Spinal cord (tissue), 10 donors: ENCODE data around the gene MIPEP. TPM values are rescaled to one million over a fixed set of nuclear protein-coding genes. Genes with fewer than 3 reads are reported as not detected.

Experiments
- DNase-seq, 6 donors: peaks; one replicate each; pipeline versions ENCODE4 v3.0.0 to v3.0.0-alpha.2; 2013 to 2015; ENCODE audit warnings: low spot score in 6 of 6, low read depth in 4 of 6
- H3K27ac ChIP-seq: one replicate; pipeline ENCODE4 v1.5.1; 2013; ENCODE audit warnings: low read depth, low read length, control low read depth
- H3K27me3 ChIP-seq: one replicate; pipeline ENCODE4 v1.6.1; 2013; ENCODE audit warnings: low read length; ENCODE audit not compliant: control insufficient read depth, insufficient read depth
- H3K36me3 ChIP-seq: one replicate; pipeline ENCODE4 v1.6.1; 2013; ENCODE audit warnings: low read length; ENCODE audit not compliant: control insufficient read depth, insufficient read depth
- H3K4me1 ChIP-seq: one replicate; pipeline ENCODE4 v1.6.1; 2013; ENCODE audit warnings: low read length; ENCODE audit not compliant: control insufficient read depth, insufficient read depth
- H3K4me3 ChIP-seq: one replicate; pipeline ENCODE4 v1.5.1; 2013; ENCODE audit warnings: low read depth, low read length, control low read depth
- H3K9me3 ChIP-seq: one replicate; pipeline ENCODE4 v1.6.1; 2013; ENCODE audit warnings: low read length; ENCODE audit not compliant: control insufficient read depth, insufficient read depth
- WGBS: methylation state at CpG from one replicate; pipeline ENCODE4 v1.1.5; 2013; ENCODE audit warnings: missing lambda C conversion rate; ENCODE audit not compliant: insufficient coverage; 5-methylcytosine and 5-hydroxymethylcytosine counted together
- polyA plus RNA-seq, 2 donors: library from polyadenylated mRNA; unstranded; fragments of 120-200 nt; gene quantifications; one replicate each; pipeline ENCODE4 v1.2.1, GENCODE V29; 2013; ENCODE audit not compliant: insufficient read length in 2 of 2
- total RNA-seq, 2 donors: library from RNA; depleted of rRNA in 1 of 2; stranded (reverse); fragments of 120-200 nt in 1 of 2; fragments of >200 nt in 1 of 2; gene quantifications; one replicate each; pipeline versions ENCODE4 v1.2.3 to v1.2.4, GENCODE V29; 2013 to 2014
- donor health status: healthy.

The MIPEP gene
- total and polyA plus RNA-seq, 4 donors, result 13.2 to 22.5 (median 14.8) TPM

DNA sequence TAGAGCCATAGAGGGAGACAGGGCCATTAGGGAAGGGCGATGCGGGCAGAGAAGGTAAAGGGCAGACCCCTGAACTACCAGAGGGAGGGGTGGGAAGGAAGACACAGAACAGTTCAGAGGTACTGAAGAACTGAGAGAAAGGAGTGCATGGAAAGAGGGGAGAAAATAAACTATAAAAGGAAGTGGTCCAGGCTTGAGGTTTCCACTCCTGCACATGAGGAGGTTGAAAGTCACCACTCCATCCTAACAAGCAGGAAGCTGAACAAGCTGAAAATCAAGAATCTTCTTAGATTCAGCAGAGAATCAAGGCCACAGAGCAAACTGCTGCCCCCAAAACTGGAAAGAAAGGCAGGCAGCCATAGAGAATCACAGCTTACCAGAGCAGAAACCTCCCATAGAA, 45.1 kb downstream of the MIPEP start:
- H3K27ac ChIP-seq, result no peak overlapping the region
- WGBS, result 79% methylated on average over 2 of the region's 2 CpGs
- no peak for DNase-seq
- no peak overlapping the region for H3K4me3 ChIP-seq
- no peaks in the 10 kb centered on the region for H3K9me3 ChIP-seq
- no peaks in the 10 kb centered on the region for H3K4me1 ChIP-seq
- peaks cover 4% of the 10 kb centered on the region for H3K36me3 ChIP-seq
- no peaks in the 10 kb centered on the region for H3K27me3 ChIP-seq

DNA sequence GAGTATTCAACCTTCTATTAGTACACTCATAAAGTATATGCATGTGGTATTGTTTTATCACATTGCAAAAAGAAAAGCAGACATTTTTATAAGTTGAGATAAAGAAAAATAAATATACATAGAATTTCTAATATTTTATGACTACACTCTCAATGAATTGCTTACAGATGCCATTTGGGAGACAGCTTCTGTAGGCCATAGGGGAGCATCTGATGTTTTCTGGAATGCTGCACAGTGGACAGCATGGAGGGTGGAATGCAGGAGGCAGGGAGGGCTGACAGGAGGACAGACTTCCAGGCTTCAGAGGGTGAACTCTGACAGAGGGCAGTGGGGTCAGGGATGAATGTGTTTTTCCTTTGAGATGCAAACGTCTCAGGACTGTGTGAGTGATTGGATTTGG, 45.8 kb downstream of the MIPEP start:
- no peak overlapping the region for H3K27ac ChIP-seq
- H3K36me3 ChIP-seq, result no peaks in the 10 kb centered on the region
- no peak overlapping the region for H3K4me3 ChIP-seq
- H3K4me1 ChIP-seq, result no peaks in the 10 kb centered on the region
- WGBS, result no CpG with 5 or more reads among the region's 1 CpG
- H3K27me3 ChIP-seq, result no peaks in the 10 kb centered on the region
- no peaks in the 10 kb centered on the region for H3K9me3 ChIP-seq
- DNase-seq, result no peak

DNA sequence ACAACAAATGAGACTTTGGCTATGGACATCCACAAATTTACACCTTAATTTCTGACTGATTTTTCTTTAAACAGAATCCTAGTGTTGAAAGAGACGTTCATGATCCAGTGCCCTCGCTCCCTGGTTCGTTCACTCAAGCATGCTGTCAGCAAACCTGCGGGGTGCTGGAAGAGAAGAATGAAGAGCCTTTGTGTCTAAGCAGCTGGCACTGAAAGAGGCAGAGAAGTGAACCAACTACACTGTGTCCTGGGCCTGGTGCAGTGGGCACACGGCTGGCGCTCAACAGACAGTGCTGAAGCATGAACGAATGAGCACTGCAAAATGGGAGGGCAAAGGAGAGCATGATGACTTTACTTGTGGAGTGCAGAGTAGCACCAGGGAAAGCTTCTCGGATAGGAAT, 46.8 kb downstream of the MIPEP start:
- H3K9me3 ChIP-seq, result no peaks in the 10 kb centered on the region
- no peaks in the 10 kb centered on the region for H3K4me1 ChIP-seq
- H3K4me3 ChIP-seq, result no peak overlapping the region
- DNase-seq, result peak in 2 of 6 donors; percentile 6 to 58
- no peaks in the 10 kb centered on the region for H3K27me3 ChIP-seq
- H3K36me3 ChIP-seq, result no peaks in the 10 kb centered on the region
- no peak overlapping the region for H3K27ac ChIP-seq
- 54% methylated on average over 8 of the region's 8 CpGs for WGBS

DNA sequence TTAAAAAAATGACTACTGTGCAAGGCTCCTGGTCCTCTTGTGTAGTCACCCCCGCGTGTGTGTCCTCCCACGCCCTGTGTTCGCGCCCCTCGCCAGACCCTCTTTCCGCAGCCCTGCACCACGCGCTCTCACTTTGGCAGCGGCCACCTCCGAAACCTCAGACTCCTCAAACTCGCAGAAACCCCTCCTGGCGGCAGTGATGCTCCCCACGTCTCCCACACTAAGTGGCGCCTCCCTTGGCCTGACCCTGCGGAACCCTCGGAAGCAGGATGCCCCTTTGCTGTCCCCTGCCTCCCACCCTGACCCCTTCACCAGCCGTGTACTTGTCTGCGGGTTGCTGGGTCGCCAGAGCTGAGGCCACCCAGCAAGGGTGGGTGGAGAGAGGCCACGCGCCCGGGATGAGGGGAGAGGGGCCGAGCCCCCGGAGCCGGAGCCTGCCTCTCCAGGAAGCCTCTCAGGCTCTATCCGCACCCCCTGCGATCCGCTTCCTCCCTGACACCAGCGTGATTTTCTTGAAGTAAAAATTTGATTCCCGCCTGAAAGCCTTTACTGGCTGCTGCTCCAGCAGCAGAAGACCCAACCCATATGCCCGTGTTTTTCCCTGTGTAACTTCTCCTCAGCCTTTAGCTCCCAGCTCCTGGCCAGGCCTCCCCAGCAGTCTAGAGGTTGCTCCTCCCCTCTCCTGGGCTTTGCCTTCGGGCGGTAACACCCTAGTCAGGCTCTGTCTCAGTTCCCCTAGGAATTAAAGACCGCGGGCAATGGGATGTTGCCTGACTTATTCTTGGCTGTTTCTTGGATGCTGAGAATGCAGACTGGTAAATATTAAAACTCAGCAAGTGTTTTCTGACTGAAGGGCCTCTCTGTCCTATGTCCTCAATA, 55.2 kb downstream of the MIPEP start:
- 93% methylated on average over 30 of the region's 36 CpGs for WGBS
- Histone ChIP-seq H3K36me3 (peaks cover 6% of the 10 kb centered on the region), H3K4me1 (no peaks in the 10 kb centered on the region), H3K9me3 (no peaks in the 10 kb centered on the region), H3K27me3 (no peaks in the 10 kb centered on the region), H3K4me3 (no peak overlapping the region), H3K27ac (no peak overlapping the region)
- DNase-seq, result no peak

DNA sequence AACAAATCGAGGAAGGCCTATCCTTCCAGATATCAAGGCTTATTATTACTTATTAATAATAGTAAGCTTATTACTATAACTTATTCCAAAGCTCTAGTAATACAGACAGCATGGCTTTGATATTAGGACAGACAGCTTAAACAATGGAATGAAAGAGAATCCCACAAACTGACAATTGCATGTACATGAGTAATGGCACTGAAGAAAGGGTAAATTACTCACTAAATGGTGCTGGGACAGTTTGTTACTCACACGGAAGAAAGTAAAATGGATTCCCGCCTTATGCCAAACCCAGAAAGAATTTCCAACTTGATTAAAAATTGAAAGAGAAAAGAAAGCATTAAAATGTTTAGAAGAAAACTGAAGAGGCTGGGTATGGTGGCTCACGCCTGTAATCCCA, 60.3 kb downstream of the MIPEP start:
- Histone ChIP-seq H3K9me3 (no peaks in the 10 kb centered on the region), H3K36me3 (peaks cover 3% of the 10 kb centered on the region), H3K27ac (no peak overlapping the region), H3K4me1 (no peaks in the 10 kb centered on the region), H3K27me3 (no peaks in the 10 kb centered on the region), H3K4me3 (no peak overlapping the region)
- DNase-seq, result no peak
- WGBS, result 100% methylated on average over 1 of the region's 4 CpGs

DNA sequence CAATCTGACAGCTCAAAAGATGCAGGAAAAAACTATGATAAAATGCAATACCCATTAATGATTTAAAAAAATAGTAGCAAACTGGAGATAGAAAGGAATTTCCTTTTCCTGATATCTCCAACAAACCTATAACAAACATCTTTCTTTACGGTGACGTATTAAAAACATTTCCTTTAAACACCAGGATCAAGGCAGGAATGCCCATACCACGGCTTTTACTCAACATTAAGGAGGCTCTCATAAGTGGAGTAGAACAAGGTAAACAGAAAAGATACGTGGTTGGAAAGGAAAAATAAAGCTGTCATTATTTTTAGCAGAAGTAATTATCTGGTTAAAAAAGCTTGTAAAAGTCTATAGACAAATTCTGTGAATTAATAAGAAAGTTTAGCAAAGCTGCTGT, 61.1 kb downstream of the MIPEP start:
- Histone ChIP-seq H3K36me3 (no peaks in the 10 kb centered on the region), H3K9me3 (no peaks in the 10 kb centered on the region), H3K27me3 (no peaks in the 10 kb centered on the region), H3K4me1 (no peaks in the 10 kb centered on the region), H3K27ac (no peak overlapping the region), H3K4me3 (no peak overlapping the region)
- no peak for DNase-seq
- WGBS, result no CpG with 5 or more reads among the region's 4 CpGs

DNA sequence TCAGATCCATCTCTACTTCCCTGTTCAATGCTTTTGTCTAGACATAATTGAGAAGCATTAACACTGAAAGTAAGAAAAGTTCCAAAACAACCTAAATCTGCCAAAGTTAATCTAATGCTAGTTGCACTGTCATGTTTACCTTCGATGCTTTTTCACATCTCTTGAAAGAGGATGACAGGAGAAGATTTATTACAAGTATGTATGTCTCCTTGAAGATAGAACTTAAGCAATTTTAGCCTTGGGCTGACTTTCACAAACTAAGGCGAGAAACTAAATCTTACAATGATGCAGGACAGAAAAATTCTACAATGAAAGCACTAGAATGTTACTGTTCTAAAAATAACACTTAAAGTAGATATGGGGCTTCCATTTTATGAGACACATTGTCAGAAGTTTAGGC, 64.0 kb downstream of the MIPEP start:
- Histone ChIP-seq H3K36me3 (no peaks in the 10 kb centered on the region), H3K9me3 (no peaks in the 10 kb centered on the region), H3K4me3 (no peak overlapping the region), H3K27ac (no peak overlapping the region), H3K27me3 (no peaks in the 10 kb centered on the region), H3K4me1 (no peaks in the 10 kb centered on the region)
- no peak for DNase-seq
- no CpG with 5 or more reads among the region's 2 CpGs for WGBS

DNA sequence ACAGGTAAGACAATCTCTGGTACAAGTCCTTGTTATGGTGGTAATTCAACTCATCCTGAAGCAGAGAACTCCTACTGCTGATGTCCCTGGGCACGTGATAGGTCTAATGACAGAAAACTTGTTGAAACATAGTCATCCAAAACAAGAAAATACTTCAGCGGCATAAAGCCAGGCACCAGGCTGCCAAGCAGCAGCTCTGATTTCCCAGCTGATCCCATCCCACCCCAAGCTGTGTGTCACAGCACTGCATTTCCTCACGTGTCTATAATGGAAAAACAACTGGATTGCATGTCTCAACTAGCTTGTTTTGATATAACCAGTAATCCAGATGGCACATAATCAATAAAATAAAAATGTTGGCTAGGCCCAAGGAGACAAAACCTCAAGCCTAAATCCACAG, 64.8 kb downstream of the MIPEP start:
- Histone ChIP-seq H3K4me3 (no peak overlapping the region), H3K9me3 (no peaks in the 10 kb centered on the region), H3K36me3 (no peaks in the 10 kb centered on the region), H3K27me3 (no peaks in the 10 kb centered on the region), H3K4me1 (no peaks in the 10 kb centered on the region), H3K27ac (no peak overlapping the region)
- 78% methylated on average over 1 of the region's 3 CpGs for WGBS
- DNase-seq, result no peak

DNA sequence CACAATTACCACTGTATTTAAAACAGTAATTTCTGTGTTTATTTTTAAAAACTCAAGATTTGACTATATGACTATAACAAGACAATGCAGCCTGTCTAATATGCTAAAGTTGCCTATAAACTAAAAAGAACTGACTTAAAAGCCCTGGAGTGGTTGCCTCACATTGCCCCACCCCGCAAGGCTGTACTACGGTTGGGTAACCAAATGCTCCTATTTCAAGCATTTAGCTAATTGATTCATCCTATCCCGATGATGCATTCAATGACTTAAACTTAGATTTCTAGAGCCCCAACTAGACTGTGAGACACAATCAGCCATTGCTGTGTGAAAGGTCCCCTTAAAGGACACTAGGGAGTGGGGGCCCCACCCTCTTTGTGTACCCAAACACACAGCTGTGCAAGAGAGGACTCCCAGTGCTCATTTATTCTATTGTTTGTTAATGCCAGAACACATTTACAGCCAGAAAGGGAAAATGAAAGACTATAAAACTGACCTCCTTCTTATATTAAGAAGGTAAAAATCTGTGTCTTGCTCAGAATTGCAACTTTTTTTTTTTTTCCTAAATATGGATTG, 66.9 kb downstream of the MIPEP start:
- Histone ChIP-seq H3K27me3 (no peaks in the 10 kb centered on the region), H3K4me3 (no peak overlapping the region), H3K4me1 (no peaks in the 10 kb centered on the region), H3K9me3 (no peaks in the 10 kb centered on the region), H3K27ac (no peak overlapping the region), H3K36me3 (no peaks in the 10 kb centered on the region)
- 63% methylated on average over 3 of the region's 3 CpGs for WGBS
- DNase-seq, result no peak

DNA sequence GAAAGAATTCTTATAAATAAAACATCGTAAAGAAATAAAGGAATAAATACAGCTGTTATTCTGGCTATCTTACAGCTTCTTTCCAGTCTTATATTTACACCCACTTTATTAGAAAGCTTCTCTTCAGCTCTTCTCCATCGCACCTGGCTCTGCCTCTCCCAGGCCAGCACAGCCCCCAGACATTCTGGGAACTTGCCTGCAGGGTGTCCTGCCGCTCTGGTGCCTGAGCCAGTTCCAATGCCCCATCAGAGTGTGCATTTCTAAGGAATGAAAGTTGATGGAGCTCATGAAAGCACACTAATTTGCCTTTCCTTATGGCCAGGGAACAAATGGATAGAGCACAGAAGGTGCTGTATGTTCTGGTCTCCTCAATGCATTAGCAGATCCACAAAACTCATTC, 68.7 kb downstream of the MIPEP start:
- no peaks in the 10 kb centered on the region for H3K36me3 ChIP-seq
- no peak overlapping the region for H3K4me3 ChIP-seq
- no peak overlapping the region for H3K27ac ChIP-seq
- no peak for DNase-seq
- H3K4me1 ChIP-seq, result no peaks in the 10 kb centered on the region
- no peaks in the 10 kb centered on the region for H3K27me3 ChIP-seq
- H3K9me3 ChIP-seq, result no peaks in the 10 kb centered on the region
- WGBS, result 70% methylated on average over 2 of the region's 3 CpGs
